HG02759 (cell line): ENCODE results near the gene PLA2G4A.

Source experiments
- ATAC-seq: cut with Tn5 transposase; IDR thresholded peaks from one replicate; pipeline ENCODE4 v1.9.1; 2021; ENCODE audit warnings: mild to moderate bottlenecking, moderate library complexity; ENCODE audit not compliant: unreplicated experiment

The PLA2G4A gene

GRCh38 chr1:186831168-186831567 lies 2.4 kb downstream of the PLA2G4A start:
- no peak for ATAC-seq

- ATAC-seq = no peak
These were observed 5.7 kb downstream of the PLA2G4A start for GRCh38 chr1:186834399-186834958.

GRCh38 chr1:186835448-186835847 lies 6.7 kb downstream of the PLA2G4A start:
- ATAC-seq = no peak

GRCh38 chr1:186837806-186838205 lies 9.1 kb downstream of the PLA2G4A start:
- no peak for ATAC-seq

GRCh38 chr1:186838380-186839040 lies 9.8 kb downstream of the PLA2G4A start:
- no peak for ATAC-seq

- no peak for ATAC-seq
These were observed 10.3 kb downstream of the PLA2G4A start for GRCh38 chr1:186839041-186839400.

GRCh38 chr1:186841599-186841998 lies 12.8 kb downstream of the PLA2G4A start:
- no peak for ATAC-seq

GRCh38 chr1:186842547-186842946 lies 13.8 kb downstream of the PLA2G4A start:
- ATAC-seq = no peak

- ATAC-seq = no peak
These were observed 14.5 kb downstream of the PLA2G4A start for GRCh38 chr1:186843226-186843625.

GRCh38 chr1:186843931-186844330 lies 15.2 kb downstream of the PLA2G4A start:
- ATAC-seq = no peak

GRCh38 chr1:186845576-186846210 lies 16.9 kb downstream of the PLA2G4A start:
- ATAC-seq = no peak

GRCh38 chr1:186848509-186849130 lies 19.9 kb downstream of the PLA2G4A start:
- ATAC-seq = no peak

- ATAC-seq = peak; percentile 98
These were observed 20.5 kb downstream of the PLA2G4A start for GRCh38 chr1:186849271-186849671.

- ATAC-seq = peak; percentile 53
These were observed 21.1 kb downstream of the PLA2G4A start for GRCh38 chr1:186849826-186850225.

- ATAC-seq = no peak
These were observed 25.4 kb downstream of the PLA2G4A start for GRCh38 chr1:186854102-186854501.

- ATAC-seq = no peak
These were observed 30.2 kb downstream of the PLA2G4A start for GRCh38 chr1:186858923-186859322.

GRCh38 chr1:186859995-186860394 lies 31.2 kb downstream of the PLA2G4A start:
- ATAC-seq = no peak

GRCh38 chr1:186864296-186864695 lies 35.5 kb downstream of the PLA2G4A start:
- no peak for ATAC-seq

GRCh38 chr1:186865253-186865652 lies 36.5 kb downstream of the PLA2G4A start:
- ATAC-seq = peak; percentile 85

GRCh38 chr1:186865857-186866256 lies 37.1 kb downstream of the PLA2G4A start:
- no peak for ATAC-seq

GRCh38 chr1:186869526-186870228 lies 40.9 kb downstream of the PLA2G4A start:
- ATAC-seq = no peak
